ENCODE data around the gene RPP30. TPM values are rescaled to one million over a fixed set of nuclear protein-coding genes. Genes with fewer than 3 reads are reported as not detected.
A peak's percentile ranks its signal among the peaks of the same experiment; 100 is the strongest.

The RPP30 gene
- total RNA-seq, 8 experiments from 2014 or later, result 28.1 to 50.3 (median 33.3) TPM

DNA sequence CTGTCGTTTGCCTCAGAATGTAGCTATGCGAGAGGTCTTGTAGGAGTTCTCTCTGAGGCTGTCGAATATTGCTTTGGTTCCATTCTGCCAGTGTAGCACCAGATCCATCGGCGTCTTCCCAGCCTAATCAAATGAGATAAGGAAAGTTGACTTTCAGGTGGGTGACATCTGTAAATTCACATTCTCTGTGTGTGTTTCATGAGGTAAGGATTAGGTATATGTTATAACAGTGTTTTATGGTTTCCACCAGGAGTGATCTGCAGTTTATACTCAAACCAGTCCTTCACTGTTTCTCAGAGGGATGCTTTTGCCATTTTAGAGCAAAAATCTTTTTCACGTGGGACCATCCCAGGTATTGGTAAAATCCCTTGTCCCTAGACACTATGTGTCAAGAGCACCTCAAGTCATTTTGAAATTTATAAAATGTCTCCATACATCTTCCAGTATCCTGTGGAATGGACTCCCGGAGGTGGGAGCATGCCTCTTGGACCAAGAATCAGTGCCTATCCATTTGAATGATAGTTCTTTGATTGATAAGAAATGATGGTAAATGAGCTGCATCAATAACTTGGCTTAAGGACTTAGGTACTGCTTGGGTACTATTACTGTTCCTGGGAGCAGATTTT, 41.2 kb downstream of the RPP30 start:
- in situ Hi-C loops (cut with MboI; ENCODE audit: low pct_unique_long_range_greater_than_20kb in 2 of 9, low sequenced_read_pairs in 9 of 9, unreplicated experiment in 9 of 9), result loop anchor here in 8 of 9 experiments (5.0 to 25.0 kb wide), 3 partner anchors 324 to 349 kb away; no protein-coding TSS in a partner anchor
- 74 to 100% (median 98%) methylated on average over 3 to 5 of the region's 7 CpGs; no CpG with 5 or more reads in 2 of the 10 experiments for WGBS, 10 experiments
- no peak for ATAC-seq (replicated peaks in 6 of 8)
- H3K27ac ChIP-seq, result no peak overlapping the region
- peaks cover 0 to 2% of the 10 kb centered on the region in 2 donors for H3K4me1 ChIP-seq (replicated peaks in 1 of 2)
- H3K4me3 ChIP-seq, result no peak overlapping the region

- no peak for ATAC-seq (replicated peaks in 6 of 8)
- in situ Hi-C loops (cut with MboI; ENCODE audit: low pct_unique_long_range_greater_than_20kb in 2 of 9, low sequenced_read_pairs in 9 of 9, unreplicated experiment in 9 of 9), result loop anchor here in 8 of 9 experiments (5.0 to 25.0 kb wide), 3 partner anchors 323 to 348 kb away; no protein-coding TSS in a partner anchor
- H3K4me1 ChIP-seq (replicated peaks in 1 of 2), result peaks cover 0 to 2% of the 10 kb centered on the region in 2 donors
- no peak overlapping the region for H3K4me3 ChIP-seq
- no peak overlapping the region for H3K27ac ChIP-seq
- WGBS, 10 experiments, result 0 to 100% (median 80%) methylated on average over 1 to 2 of the region's 2 CpGs
These were observed 42.1 kb downstream of the RPP30 start for GRCh38 chr10:90913774-90914420.

DNA sequence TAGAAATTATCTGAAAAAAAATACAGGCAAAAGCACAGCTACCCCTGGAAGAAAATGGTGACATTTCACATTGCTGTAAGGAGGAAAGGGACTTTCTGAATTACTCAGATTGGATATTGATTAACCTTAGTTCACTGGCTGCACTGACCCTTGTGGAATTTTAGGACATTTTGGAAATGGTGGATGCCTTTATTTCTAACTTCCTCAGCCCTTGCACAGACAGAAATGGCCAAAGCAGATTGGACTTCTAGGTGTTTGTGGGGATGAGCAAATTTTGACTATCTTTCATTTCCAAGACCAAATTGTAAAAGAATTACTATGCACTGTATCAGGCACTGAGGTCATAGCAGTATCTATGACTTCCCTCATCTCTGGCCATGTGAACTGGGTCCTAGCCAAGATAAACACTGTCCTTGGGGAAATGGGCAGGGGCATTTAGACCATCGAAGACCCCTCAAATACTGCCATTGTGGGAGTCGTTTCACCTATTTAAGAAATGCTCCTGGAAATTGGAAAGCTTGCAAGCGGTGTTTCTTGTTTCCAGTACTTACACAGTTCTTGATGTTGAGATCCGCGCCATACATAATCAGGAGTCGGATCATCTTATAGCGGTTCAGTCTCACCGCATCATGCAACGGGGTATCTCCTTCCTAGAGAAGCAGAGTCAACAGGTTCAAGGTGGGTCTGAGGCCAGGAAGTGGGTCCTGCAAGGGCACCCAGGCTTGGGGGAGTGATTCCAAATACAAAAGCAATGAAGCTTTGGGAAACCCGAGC, 43.4 kb downstream of the RPP30 start:
- no peak for ATAC-seq (replicated peaks in 6 of 8)
- WGBS, 10 experiments, result 76 to 100% (median 90%) methylated on average over 1 to 10 of the region's 10 CpGs; no CpG with 5 or more reads in 3 of the 10 experiments
- Histone ChIP-seq H3K27ac (no peak overlapping the region), H3K4me1 (replicated peaks in 1 of 2) (peaks cover 0 to 2% of the 10 kb centered on the region in 2 donors), H3K4me3 (no peak overlapping the region)
- in situ Hi-C loops (cut with MboI; ENCODE audit: low pct_unique_long_range_greater_than_20kb in 2 of 9, low sequenced_read_pairs in 9 of 9, unreplicated experiment in 9 of 9), result loop anchor here in 8 of 9 experiments (5.0 to 25.0 kb wide), 3 partner anchors 322 to 347 kb away; no protein-coding TSS in a partner anchor

- peaks cover 0 to 2% of the 10 kb centered on the region in 2 donors for H3K4me1 ChIP-seq (replicated peaks in 1 of 2)
- ATAC-seq (replicated peaks in 6 of 8), result no peak
- no peak overlapping the region for H3K27ac ChIP-seq
- in situ Hi-C loops (cut with MboI; ENCODE audit: low pct_unique_long_range_greater_than_20kb in 2 of 9, low sequenced_read_pairs in 9 of 9, unreplicated experiment in 9 of 9), result loop anchor here in 7 of 9 experiments (25.0 kb wide), 2 partner anchors 322 to 347 kb away; no protein-coding TSS in a partner anchor
- no peak overlapping the region for H3K4me3 ChIP-seq
- WGBS, 10 experiments, result 60 to 100% (median 90%) methylated on average over 1 to 6 of the region's 11 CpGs; no CpG with 5 or more reads in 5 of the 10 experiments
These were observed 43.9 kb downstream of the RPP30 start for GRCh38 chr10:90915766-90916075.

- Histone ChIP-seq H3K4me3 (no peak overlapping the region), H3K27ac (no peak overlapping the region), H3K4me1 (replicated peaks in 1 of 2) (peaks cover 0 to 2% of the 10 kb centered on the region in 2 donors)
- in situ Hi-C loops (cut with MboI; ENCODE audit: low pct_unique_long_range_greater_than_20kb in 2 of 9, low sequenced_read_pairs in 9 of 9, unreplicated experiment in 9 of 9), result loop anchor here in 7 of 9 experiments (25.0 kb wide), 2 partner anchors 321 to 346 kb away; no protein-coding TSS in a partner anchor
- 21 to 98% (median 88%) methylated on average over 4 to 6 of the region's 6 CpGs for WGBS, 10 experiments
- no peak for ATAC-seq (replicated peaks in 6 of 8)
These were observed 44.8 kb downstream of the RPP30 start for GRCh38 chr10:90916392-90917237.

DNA sequence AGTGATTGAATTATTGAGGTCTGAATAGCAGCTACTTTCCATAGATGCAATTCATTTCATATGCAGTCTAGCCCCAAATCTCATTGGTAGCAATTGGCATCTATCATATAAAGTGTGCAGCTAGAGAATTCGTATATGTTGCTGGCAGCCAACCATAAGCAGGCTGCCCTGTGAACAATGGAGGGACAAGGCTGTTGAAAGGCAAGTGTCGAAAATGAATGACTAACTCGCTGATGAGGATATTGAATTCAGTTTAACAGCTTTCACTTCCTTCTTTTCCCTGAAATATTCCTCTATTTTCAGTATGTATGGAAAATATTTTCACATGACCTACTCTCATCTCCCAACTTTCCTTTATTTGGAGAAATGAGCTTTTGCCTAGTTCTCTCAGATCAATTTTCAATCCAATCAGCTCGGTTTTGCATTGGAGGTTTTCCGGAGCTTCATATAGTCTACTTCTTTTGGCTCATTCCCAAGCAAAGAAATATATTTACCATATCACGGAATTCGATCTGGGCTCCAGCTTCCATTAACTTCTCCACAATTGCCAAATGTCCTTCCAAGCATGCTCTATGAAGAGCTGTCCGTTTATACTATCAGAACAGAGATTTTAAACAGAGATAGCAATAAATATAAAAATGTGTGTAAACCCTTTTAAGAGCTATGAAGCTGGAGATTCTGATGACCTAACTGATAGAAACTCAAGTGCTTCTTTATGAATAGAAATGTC, 45.6 kb downstream of the RPP30 start:
- 55 to 89% (median 78%) methylated on average over 4 to 8 of the region's 8 CpGs for WGBS, 10 experiments
- Histone ChIP-seq H3K4me1 (replicated peaks in 1 of 2) (no peaks in the 10 kb centered on the region), H3K27ac (no peak overlapping the region), H3K4me3 (no peak overlapping the region)
- no peak for ATAC-seq (replicated peaks in 6 of 8)
- in situ Hi-C loops (cut with MboI; ENCODE audit: low pct_unique_long_range_greater_than_20kb in 2 of 9, low sequenced_read_pairs in 9 of 9, unreplicated experiment in 9 of 9), result loop anchor here in 7 of 9 experiments (25.0 kb wide), 2 partner anchors 320 to 345 kb away; no protein-coding TSS in a partner anchor

- H3K4me3 ChIP-seq, result no peak overlapping the region
- in situ Hi-C loops (cut with MboI; ENCODE audit: low pct_unique_long_range_greater_than_20kb in 2 of 9, low sequenced_read_pairs in 9 of 9, unreplicated experiment in 9 of 9), result loop anchor here in 7 of 9 experiments (25.0 kb wide), 2 partner anchors 319 to 344 kb away; no protein-coding TSS in a partner anchor
- H3K27ac ChIP-seq, result no peak overlapping the region
- 43 to 100% (median 72%) methylated on average over 1 to 3 of the region's 3 CpGs; no CpG with 5 or more reads in 2 of the 10 experiments for WGBS, 10 experiments
- H3K4me1 ChIP-seq (replicated peaks in 1 of 2), result no peaks in the 10 kb centered on the region
- ATAC-seq (replicated peaks in 6 of 8), result no peak
These were observed 46.2 kb downstream of the RPP30 start for GRCh38 chr10:90917968-90918318.

- ATAC-seq (replicated peaks in 6 of 8), result no peak
- Histone ChIP-seq H3K27ac (no peak overlapping the region), H3K4me3 (no peak overlapping the region), H3K4me1 (replicated peaks in 1 of 2) (no peaks in the 10 kb centered on the region)
- in situ Hi-C loops (cut with MboI; ENCODE audit: low pct_unique_long_range_greater_than_20kb in 2 of 9, low sequenced_read_pairs in 9 of 9, unreplicated experiment in 9 of 9), result loop anchor here in 7 of 9 experiments (25.0 kb wide), 2 partner anchors 317 to 342 kb away; no protein-coding TSS in a partner anchor
- 44 to 91% (median 79%) methylated on average over 2 to 8 of the region's 8 CpGs for WGBS, 10 experiments
These were observed 48.2 kb downstream of the RPP30 start for GRCh38 chr10:90919683-90920574.

GRCh38 chr10:90920986-90921666, 49.4 kb downstream of the RPP30 start, which contains the start of gene ANKRD1:
ANKRD1 (minus strand) TSS chr10:90921087; CDS start chr10:90921027, 60 bp downstream.
- no peak within 1 kb of the TSS for H3K4me3 ChIP-seq
- WGBS, 10 experiments, result 10 to 68% (median 35%) methylated on average over 2 to 5 of the region's 5 CpGs; no CpG with 5 or more reads in 3 of the 10 experiments
- H3K4me1 ChIP-seq (replicated peaks in 1 of 2), result no peaks in the 10 kb centered on the region
- H3K27ac ChIP-seq, result no peak within 1 kb of the TSS
- in situ Hi-C loops (cut with MboI; ENCODE audit: low pct_unique_long_range_greater_than_20kb in 2 of 9, low sequenced_read_pairs in 9 of 9, unreplicated experiment in 9 of 9), result loop anchor here in 7 of 9 experiments (25.0 kb wide), 2 partner anchors 316 to 341 kb away; no protein-coding TSS in a partner anchor
- peak; percentile 33 to 100 (median 72) for ATAC-seq (replicated peaks in 6 of 8)

DNA sequence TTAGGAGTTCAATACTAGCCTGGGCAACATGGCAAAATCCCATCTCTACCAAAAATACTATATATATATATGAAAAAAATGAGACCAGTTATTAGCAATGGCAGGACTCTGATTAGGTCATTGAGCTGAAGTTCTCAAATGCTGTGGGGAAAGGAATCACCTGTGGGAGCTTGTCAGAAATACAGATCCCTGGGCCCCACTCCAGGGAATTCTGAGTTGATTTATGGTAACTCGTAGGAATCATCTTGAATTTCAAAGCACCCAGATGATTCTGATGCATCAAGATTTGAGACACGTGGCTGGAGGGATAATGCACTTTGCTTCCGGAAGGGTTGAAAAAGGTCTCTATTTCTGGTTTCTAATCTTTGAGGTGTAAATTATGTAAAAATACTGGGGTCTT, 50.1 kb downstream of the RPP30 start:
- no peak for ATAC-seq (replicated peaks in 6 of 8)
- in situ Hi-C loops (cut with MboI; ENCODE audit: low pct_unique_long_range_greater_than_20kb in 2 of 9, low sequenced_read_pairs in 9 of 9, unreplicated experiment in 9 of 9), result loop anchor here in 7 of 9 experiments (25.0 kb wide), 2 partner anchors 315 to 340 kb away; no protein-coding TSS in a partner anchor
- H3K4me1 ChIP-seq (replicated peaks in 1 of 2), result no peaks in the 10 kb centered on the region
- H3K4me3 ChIP-seq, result no peak overlapping the region
- WGBS, 10 experiments, result 25 to 92% (median 47%) methylated on average over 2 to 3 of the region's 3 CpGs; no CpG with 5 or more reads in 3 of the 10 experiments
- H3K27ac ChIP-seq, result no peak overlapping the region

Measured in motor neuron (in vitro differentiated cells).